Epithelial cell of esophagus (primary cell): ENCODE results near the gene IL1A.

Experiments
- DNase-seq: peaks from one replicate; pipeline ENCODE4 v3.0.0; 2010; ENCODE audit warnings: low read depth
- H3K4me3 ChIP-seq: 2 replicates; pipeline ENCODE4 v1.5.1; 2011; ENCODE audit warnings: mild to moderate bottlenecking, low read length, control low read depth
- TF ChIP-seq, protein P1 (sequence below): IDR thresholded peaks from 2 replicates; pipeline ENCODE4 v1.5.1; 2011; ENCODE audit warnings: low read depth, mild to moderate bottlenecking, low read length, control low read depth, inconsistent platforms; ENCODE audit not compliant: insufficient read depth; ENCODE audit errors: missing control alignments

Gene IL1A

GRCh38 chr2:112809112-112809511 is 24.8 kb upstream of the IL1A start:
- no peak for DNase-seq
- H3K4me3 ChIP-seq = no peak overlapping the region
- TF ChIP-seq, protein P1, sequence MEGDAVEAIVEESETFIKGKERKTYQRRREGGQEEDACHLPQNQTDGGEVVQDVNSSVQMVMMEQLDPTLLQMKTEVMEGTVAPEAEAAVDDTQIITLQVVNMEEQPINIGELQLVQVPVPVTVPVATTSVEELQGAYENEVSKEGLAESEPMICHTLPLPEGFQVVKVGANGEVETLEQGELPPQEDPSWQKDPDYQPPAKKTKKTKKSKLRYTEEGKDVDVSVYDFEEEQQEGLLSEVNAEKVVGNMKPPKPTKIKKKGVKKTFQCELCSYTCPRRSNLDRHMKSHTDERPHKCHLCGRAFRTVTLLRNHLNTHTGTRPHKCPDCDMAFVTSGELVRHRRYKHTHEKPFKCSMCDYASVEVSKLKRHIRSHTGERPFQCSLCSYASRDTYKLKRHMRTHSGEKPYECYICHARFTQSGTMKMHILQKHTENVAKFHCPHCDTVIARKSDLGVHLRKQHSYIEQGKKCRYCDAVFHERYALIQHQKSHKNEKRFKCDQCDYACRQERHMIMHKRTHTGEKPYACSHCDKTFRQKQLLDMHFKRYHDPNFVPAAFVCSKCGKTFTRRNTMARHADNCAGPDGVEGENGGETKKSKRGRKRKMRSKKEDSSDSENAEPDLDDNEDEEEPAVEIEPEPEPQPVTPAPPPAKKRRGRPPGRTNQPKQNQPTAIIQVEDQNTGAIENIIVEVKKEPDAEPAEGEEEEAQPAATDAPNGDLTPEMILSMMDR = no peak

DNA sequence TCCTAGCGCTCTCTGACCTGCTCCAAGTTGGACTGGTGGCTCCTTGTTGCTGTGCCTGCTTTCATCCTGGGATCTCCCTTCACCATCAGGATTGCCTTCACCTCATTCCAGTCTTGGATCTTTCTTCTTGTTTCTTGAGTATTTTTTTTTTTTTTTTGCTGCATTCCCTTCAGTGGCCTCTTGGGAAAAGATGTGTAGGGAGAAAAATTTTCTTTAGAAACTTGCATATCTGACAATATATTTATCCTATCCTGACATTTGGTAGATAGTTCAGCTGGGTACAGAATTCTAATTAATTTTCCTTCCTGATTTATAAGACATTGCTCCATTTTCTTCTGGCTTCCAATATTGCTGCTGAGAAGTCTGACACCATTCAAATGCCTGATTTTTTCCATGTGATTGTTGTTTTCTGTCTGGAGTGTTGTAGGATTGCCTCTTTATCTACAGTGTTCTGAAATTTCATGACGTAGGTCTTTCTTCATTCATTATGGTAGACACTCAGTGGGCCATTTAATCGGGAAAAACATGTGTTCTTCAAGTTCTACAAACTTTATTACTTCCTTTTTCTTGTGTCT is 23.0 kb upstream of the IL1A start:
- DNase-seq = no peak
- H3K4me3 ChIP-seq = no peak overlapping the region

GRCh38 chr2:112805542-112805941 is 21.2 kb upstream of the IL1A start:
- TF ChIP-seq, protein P1 = no peak
- no peak overlapping the region for H3K4me3 ChIP-seq
- peak; percentile 99 for DNase-seq

More for the DNA sequence above, 23.0 kb upstream of the IL1A start:
- TF ChIP-seq, protein P1 = peak; percentile 27

DNA sequence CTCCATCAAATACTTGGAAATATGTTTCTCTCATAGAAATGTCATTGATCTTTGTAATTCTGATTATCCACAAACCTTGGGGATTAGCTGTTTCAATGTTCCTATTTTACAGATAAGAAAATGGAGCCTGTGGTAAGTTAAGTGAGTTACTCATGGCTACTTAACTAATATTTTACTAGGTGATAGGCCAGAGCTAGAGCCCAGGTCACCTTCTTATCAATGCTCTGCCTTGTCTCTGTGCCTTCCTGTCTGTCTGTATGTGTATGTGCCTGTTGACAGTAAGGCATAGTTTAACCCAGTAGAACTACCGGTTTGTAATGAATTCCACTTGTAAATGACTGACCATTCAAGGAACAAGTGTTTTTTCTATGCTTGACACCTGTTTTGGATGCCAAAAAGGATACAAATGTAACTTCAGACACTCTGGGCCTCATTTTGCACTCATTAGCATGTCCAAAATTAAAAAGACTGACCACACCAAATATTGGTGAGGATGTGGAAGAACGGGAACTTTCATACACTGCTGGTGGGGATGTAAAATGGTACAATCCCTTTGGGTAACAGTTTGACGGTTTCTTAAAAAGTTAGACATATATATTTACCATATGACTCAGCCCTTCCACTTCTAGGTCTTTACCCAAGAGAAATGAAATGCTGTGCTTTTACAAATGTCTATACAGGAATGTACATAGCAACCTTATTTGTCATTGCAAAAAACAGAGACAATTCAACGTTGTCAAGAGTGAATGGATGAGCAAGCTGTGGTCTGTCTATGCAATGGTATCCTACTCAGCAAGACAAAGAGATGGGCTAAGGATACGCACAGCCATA is 19.6 kb upstream of the IL1A start:
- DNase-seq = peak; percentile 97
- TF ChIP-seq, protein P1 = no peak

DNA sequence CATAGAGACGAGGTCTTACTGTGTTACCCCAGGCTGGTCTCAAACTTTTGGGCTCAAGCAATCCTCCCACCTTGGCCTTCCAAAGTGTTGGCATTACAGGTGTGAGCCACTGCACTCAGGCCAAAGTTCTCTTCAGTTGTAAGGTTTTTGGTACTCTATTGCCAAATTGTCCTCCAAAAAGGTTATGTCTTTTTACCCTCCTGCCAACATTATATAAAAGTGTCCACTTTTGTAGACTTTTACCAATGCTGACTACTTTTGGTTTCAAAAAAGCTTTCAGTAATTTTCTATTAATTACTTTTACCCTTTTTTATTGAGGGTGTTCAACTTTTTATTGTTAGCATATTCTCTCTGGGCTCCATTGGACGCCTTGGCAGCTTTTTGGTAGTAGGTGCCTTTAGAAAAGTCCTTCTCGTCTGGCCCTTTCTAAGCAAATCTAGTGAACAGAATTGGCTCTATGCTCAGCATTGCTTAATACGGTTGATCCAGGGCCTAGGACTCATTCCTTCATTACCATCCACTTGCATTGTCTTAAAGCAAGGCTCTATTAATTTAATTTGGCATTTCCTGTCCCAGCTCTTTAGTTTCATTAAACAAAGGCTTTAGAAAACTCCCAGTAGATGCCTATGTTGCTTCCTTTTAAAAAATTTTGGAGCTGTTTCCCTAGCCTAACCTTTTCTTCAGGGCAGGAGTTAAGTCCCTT is 16.7 kb upstream of the IL1A start:
- no peak for DNase-seq
- no peak overlapping the region for H3K4me3 ChIP-seq
- TF ChIP-seq, protein P1 = no peak

More for the DNA sequence above, 19.6 kb upstream of the IL1A start:
- H3K4me3 ChIP-seq = no peak overlapping the region

DNA sequence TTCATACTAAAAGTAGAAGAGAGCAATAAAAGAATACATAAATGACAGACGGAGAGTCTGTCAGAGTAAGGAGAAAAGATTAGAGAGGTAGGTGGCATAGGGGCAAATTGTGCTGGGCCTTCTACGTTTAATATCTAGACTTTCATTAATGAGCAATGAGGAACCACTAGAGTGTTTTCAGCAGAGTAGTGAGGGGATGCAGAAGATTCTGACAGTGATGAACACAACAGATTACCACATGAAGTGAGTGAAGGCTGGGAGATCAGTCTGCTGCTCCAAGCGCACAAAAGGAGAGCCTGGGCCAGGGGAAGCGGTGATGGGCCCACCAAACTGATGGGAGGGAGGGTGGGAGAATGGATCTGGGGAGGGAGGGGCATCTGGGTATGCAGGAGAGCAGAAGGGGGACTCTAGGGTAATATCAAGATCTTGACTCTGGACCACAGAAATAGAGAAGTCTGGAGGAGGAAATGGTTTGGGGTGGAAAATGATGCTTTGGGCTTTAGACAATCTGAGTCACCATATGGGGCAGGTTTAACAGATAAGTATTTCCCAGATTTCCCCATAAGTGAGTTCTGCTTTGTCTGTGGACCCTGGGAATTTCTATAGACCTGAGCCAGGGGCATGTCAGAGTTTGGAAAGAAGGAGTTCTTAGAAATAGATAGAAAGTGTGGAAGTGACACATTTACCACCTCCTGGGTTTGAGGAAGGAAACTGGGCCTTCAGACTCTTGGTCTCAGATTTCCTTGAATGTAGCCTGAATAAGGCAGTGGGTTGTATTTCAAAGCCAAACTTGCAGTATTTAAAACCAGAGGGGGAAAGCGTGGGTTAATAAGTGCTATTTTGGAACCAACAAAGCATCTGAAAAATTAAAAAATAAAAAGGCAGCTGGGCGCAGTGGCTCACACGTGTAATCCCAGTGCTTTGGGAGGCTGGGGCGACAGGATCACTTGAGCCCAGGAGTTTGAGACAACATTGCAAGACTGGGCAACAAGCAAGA is 15.0 kb upstream of the IL1A start:
- TF ChIP-seq, protein P1 = no peak
- peak; percentile 49 for DNase-seq
- H3K4me3 ChIP-seq = no peak overlapping the region
